ENCODE data around the gene FAM89A. TPM values are rescaled to one million over a fixed set of nuclear protein-coding genes. Genes with fewer than 3 reads are reported as not detected.

The FAM89A gene
- total RNA-seq, 1 donor, result 22.5 TPM

- H3K4me3 ChIP-seq (ENCODE audit: low read depth, low read length), result no peak overlapping the region
- DNase-seq (ENCODE audit: low read depth), result no peak
- TF ChIP-seq CTCF (IDR thresholded peaks at IDR 0.05; ENCODE audit: insufficient read depth, low read depth, low read length), result no peak
These were observed 56.2 kb downstream of the FAM89A start for GRCh38 chr1:230983811-230984210.

GRCh38 chr1:230982696-230983095 is 57.4 kb downstream of the FAM89A start:
- TF ChIP-seq CTCF (IDR thresholded peaks at IDR 0.05; ENCODE audit: insufficient read depth, low read depth, low read length), result no peak
- no peak overlapping the region for H3K4me3 ChIP-seq (ENCODE audit: low read depth, low read length)
- DNase-seq (ENCODE audit: low read depth), result peak; percentile 48

- DNase-seq (ENCODE audit: low read depth), result no peak
- H3K4me3 ChIP-seq (ENCODE audit: low read depth, low read length), result peak overlapping the region; percentile 94
- no peak for TF ChIP-seq CTCF (IDR thresholded peaks at IDR 0.05; ENCODE audit: insufficient read depth, low read depth, low read length)
These were observed 60.1 kb downstream of the FAM89A start for GRCh38 chr1:230979952-230980351.

- DNase-seq (ENCODE audit: low read depth), result no peak
- H3K4me3 ChIP-seq (ENCODE audit: low read depth, low read length), result peak overlapping the region; percentile 94
- no peak for TF ChIP-seq CTCF (IDR thresholded peaks at IDR 0.05; ENCODE audit: insufficient read depth, low read depth, low read length)
These were observed 60.7 kb downstream of the FAM89A start for GRCh38 chr1:230979389-230979716.

GRCh38 chr1:230978491-230979388 is 61.3 kb downstream of the FAM89A start, which contains the start of the genes ARV1 and TTC13:
TSS of gene ARV1 (plus strand) at chr1:230979094. CDS start at chr1:230979106, 12 bp downstream.
TSS of gene TTC13 (minus strand) at chr1:230978861. CDS start at chr1:230978830, 31 bp downstream.
- peak; percentile 99 for DNase-seq (ENCODE audit: low read depth)
- TF ChIP-seq CTCF (IDR thresholded peaks at IDR 0.05; ENCODE audit: insufficient read depth, low read depth, low read length), result no peak
- H3K4me3 ChIP-seq (ENCODE audit: low read depth, low read length), result peak within 1 kb of the TSS; percentile 94

GRCh38 chr1:230977761-230978490 is 62.1 kb downstream of the FAM89A start:
- no peak for TF ChIP-seq CTCF (IDR thresholded peaks at IDR 0.05; ENCODE audit: insufficient read depth, low read depth, low read length)
- H3K4me3 ChIP-seq (ENCODE audit: low read depth, low read length), result peak overlapping the region; percentile 94
- DNase-seq (ENCODE audit: low read depth), result no peak
